ENCODE measurements around the gene DDX4. TPM values are rescaled to one million over a fixed set of nuclear protein-coding genes. Genes with fewer than 3 reads are reported as not detected.
A peak's percentile ranks its signal among the peaks of the same experiment; 100 is the strongest.
"Not testable (repeated sequence)": the region's sequence is repeated elsewhere in the genome, so short reads cannot be mapped to it uniquely, and the experiment has no call there.

The DDX4 gene
- total RNA-seq, 6 donors from 2014 or later, result not detected

DNA sequence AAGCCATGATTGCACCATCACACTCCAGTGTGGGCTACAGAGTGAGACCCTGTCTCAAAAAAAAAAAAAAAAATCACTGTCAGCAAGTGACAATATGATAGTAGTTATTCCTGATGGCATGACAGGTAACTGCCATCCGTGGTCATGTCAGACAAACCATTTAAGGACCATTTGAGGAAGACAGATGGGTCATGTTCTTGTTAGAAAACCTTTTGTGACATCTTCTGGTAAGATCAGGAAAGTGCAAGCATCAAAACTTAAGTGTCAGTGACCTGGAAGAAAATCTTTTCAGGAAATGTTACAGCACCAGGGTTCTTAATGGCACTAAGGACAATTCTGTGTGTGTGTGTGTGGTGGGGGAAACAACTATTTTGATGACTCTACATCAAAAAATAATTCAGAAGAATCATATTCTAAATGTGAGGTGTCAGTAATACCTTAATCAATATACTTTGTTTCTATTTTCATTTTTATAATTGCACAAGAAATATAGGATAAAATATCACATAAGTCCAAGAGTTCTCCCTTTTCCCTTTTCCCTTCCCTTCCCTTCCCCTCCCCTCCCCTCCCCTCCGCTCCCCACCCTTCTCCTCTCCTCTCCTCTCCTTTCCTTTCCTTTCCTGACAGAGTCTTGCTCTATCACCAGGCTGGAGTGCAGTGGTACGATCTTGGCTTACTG, 43.6 kb upstream of the DDX4 start:
- Histone ChIP-seq H3K4me3 (no peak overlapping the region), H3K36me3 (peaks cover 0 to 8% (median 0%) of the 10 kb centered on the region in 4 donors), H3K27me3 (no peaks in the 10 kb centered on the region), H3K27ac (no peak overlapping the region), H3K9me3 (no peaks in the 10 kb centered on the region), H3K4me1 (peaks cover 5 to 9% (median 8%) of the 10 kb centered on the region in 4 donors)
- no peak for DNase-seq
- 76 to 77% methylated on average over 3 of the region's 3 CpGs for WGBS, 2 donors
- ATAC-seq (ENCODE audit: low FRiP score in 2 of 2), result peak in 1 of 2 donors; percentile 41
- no peak for TF ChIP-seq POLR2A (IDR thresholded peaks at IDR 0.05)
- no peak for TF ChIP-seq EP300 (IDR thresholded peaks at IDR 0.05)
- TF ChIP-seq, protein P1, sequence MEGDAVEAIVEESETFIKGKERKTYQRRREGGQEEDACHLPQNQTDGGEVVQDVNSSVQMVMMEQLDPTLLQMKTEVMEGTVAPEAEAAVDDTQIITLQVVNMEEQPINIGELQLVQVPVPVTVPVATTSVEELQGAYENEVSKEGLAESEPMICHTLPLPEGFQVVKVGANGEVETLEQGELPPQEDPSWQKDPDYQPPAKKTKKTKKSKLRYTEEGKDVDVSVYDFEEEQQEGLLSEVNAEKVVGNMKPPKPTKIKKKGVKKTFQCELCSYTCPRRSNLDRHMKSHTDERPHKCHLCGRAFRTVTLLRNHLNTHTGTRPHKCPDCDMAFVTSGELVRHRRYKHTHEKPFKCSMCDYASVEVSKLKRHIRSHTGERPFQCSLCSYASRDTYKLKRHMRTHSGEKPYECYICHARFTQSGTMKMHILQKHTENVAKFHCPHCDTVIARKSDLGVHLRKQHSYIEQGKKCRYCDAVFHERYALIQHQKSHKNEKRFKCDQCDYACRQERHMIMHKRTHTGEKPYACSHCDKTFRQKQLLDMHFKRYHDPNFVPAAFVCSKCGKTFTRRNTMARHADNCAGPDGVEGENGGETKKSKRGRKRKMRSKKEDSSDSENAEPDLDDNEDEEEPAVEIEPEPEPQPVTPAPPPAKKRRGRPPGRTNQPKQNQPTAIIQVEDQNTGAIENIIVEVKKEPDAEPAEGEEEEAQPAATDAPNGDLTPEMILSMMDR (IDR thresholded peaks at IDR 0.05), result peak in 3 of 6 experiments; percentile 18 to 34 (median 31)
- TF ChIP-seq POLR2AphosphoS5 (IDR thresholded peaks at IDR 0.05), result no peak

DNA sequence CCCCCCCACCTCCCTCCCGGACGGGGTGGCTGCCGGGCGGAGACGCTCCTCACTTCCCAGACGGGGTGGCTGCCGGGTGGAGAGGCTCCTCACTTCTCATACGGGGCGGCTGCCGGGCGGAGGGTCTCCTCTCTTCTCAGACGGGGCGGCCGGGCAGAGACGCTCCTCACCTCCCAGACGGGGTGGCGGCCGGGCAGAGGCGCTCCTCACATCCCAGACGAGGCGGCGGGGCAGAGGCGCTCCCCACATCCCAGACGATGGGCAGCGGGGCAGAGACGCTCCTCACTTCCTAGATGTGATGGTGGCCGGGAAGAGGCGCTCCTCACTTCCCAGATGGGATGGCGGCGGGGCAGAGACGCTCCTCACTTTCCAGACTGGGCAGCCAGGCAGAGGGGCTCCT, 41.2 kb upstream of the DDX4 start:
- WGBS, 2 donors, result 96% methylated on average over 21 of the region's 31 CpGs; no CpG with 5 or more reads in 1 of the 2 donors
- DNase-seq, result peak in 1 of 2 donors; percentile 58
- H3K36me3 ChIP-seq; H3K27me3 ChIP-seq; H3K4me1 ChIP-seq; ATAC-seq (ENCODE audit: low FRiP score in 2 of 2); H3K27ac ChIP-seq; H3K9me3 ChIP-seq; H3K4me3 ChIP-seq: not testable (repeated sequence)

DNA sequence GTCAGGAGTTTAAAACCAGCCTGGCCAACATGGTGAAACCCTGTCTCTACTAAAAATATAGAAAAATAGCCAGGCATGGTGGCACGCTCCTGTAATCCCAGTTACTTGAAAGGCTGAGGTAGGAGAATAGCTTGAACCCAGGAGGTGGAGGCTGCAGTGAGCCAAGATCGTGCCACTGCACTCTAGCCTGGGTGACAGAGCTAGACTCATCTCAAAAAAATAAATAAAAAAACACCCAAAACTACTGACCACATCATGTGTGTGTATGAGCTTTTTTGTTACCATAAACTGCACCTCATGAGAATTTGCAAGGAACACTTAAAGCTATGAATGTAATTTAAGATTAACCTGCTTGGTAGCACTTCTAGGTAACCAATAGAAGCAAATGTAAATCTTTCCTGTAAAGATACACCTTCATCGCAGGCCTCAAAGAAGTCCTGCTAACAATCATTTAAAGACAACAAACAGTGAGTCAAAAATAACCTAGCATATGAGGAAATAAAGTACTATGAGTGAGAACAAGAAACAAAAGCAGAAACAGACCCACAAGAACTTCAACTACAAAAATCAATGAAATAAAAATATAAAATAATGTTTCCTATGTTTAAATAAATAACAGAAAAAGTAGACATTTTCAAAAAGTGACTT, 38.7 kb upstream of the DDX4 start:
- Histone ChIP-seq H3K4me1 (peaks cover 0 to 5% (median 0%) of the 10 kb centered on the region in 4 donors), H3K27ac (no peak overlapping the region), H3K4me3 (no peak overlapping the region), H3K9me3 (no peaks in the 10 kb centered on the region), H3K27me3 (no peaks in the 10 kb centered on the region), H3K36me3 (peaks cover 0 to 13% (median 0%) of the 10 kb centered on the region in 4 donors)
- DNase-seq, result no peak
- 84 to 91% methylated on average over 3 of the region's 3 CpGs for WGBS, 2 donors
- TF ChIP-seq, protein P1 (IDR thresholded peaks at IDR 0.05), result no peak
- no peak for TF ChIP-seq EP300 (IDR thresholded peaks at IDR 0.05)
- no peak for TF ChIP-seq POLR2AphosphoS5 (IDR thresholded peaks at IDR 0.05)
- no peak for TF ChIP-seq POLR2A (IDR thresholded peaks at IDR 0.05)
- no peak for ATAC-seq (ENCODE audit: low FRiP score in 2 of 2)

DNA sequence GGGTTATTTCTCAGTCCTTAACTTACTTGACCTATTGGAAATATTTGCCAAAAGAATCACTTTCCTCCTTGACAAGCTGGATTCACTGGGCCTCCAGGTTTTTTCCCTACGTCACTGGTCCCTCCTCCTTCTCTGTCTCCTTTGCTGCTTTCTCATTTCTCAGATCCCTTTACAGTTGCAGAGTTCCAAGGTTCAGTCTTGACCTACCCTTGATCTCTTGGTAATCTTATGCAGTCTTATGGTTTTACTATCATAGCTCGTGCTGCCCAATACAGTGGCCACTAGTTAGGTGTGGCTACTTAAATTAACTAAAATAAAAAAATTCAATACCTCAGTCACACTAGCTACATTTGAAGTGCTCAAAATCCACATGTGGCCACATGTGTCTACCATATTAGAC, 37.1 kb upstream of the DDX4 start:
- Histone ChIP-seq H3K4me1 (peaks cover 0 to 5% (median 0%) of the 10 kb centered on the region in 4 donors), H3K27me3 (no peaks in the 10 kb centered on the region), H3K36me3 (peaks cover 0 to 13% (median 0%) of the 10 kb centered on the region in 4 donors), H3K9me3 (no peaks in the 10 kb centered on the region), H3K4me3 (no peak overlapping the region), H3K27ac (no peak overlapping the region)
- TF ChIP-seq, protein P1 (IDR thresholded peaks at IDR 0.05), result no peak
- TF ChIP-seq EP300 (IDR thresholded peaks at IDR 0.05) (no peak), POLR2AphosphoS5 (IDR thresholded peaks at IDR 0.05) (no peak), POLR2A (IDR thresholded peaks at IDR 0.05) (no peak)
- no peak for ATAC-seq (ENCODE audit: low FRiP score in 2 of 2)
- 88 to 100% methylated on average over 2 of the region's 2 CpGs for WGBS, 2 donors
- no peak for DNase-seq

DNA sequence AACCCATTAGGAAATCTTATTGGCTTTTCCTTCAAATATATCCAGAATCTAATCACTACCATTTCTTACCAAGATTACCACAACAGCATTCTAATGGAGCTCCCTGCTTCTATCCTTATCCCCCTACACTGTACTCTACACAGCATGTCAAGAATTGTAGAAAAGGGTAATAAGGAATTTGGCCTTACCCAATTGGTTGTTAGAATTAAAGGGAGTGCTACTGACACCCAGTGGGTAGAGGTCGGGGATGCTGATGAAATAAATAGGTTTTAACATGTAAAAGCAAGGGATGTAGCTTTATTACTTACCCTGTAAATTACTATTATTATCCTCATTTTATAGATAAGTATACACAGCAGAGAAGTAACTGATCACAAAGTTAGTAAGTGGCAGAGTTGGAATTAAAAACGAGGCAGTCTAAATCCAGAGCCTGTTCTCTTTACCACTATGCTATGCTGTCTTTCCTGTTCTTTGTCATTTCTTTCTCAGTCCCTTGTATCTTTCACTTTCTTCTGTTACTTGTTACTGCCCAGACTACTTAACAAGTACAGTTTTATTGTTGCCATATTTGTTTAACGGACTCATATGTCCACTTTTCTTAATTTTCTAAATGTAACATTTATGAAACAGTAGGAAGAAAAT, 36.3 kb upstream of the DDX4 start:
- Histone ChIP-seq H3K9me3 (no peaks in the 10 kb centered on the region), H3K27me3 (no peaks in the 10 kb centered on the region), H3K4me3 (no peak overlapping the region), H3K4me1 (peaks cover 0 to 5% (median 0%) of the 10 kb centered on the region in 4 donors), H3K27ac (no peak overlapping the region), H3K36me3 (peaks cover 0 to 13% (median 0%) of the 10 kb centered on the region in 4 donors)
- DNase-seq (no peak), ATAC-seq (ENCODE audit: low FRiP score in 2 of 2) (no peak)
- WGBS, 2 donors, result 80 to 85% methylated on average over 3 of the region's 3 CpGs
- TF ChIP-seq POLR2AphosphoS5 (IDR thresholded peaks at IDR 0.05), result no peak
- TF ChIP-seq POLR2A (IDR thresholded peaks at IDR 0.05), result no peak
- no peak for TF ChIP-seq EP300 (IDR thresholded peaks at IDR 0.05)
- TF ChIP-seq, protein P1 (IDR thresholded peaks at IDR 0.05), result no peak

Measured in upper lobe of left lung (tissue), 6 donors.